Measurements from ENCODE around the gene ARFGAP1.

ARFGAP1 gene

DNA sequence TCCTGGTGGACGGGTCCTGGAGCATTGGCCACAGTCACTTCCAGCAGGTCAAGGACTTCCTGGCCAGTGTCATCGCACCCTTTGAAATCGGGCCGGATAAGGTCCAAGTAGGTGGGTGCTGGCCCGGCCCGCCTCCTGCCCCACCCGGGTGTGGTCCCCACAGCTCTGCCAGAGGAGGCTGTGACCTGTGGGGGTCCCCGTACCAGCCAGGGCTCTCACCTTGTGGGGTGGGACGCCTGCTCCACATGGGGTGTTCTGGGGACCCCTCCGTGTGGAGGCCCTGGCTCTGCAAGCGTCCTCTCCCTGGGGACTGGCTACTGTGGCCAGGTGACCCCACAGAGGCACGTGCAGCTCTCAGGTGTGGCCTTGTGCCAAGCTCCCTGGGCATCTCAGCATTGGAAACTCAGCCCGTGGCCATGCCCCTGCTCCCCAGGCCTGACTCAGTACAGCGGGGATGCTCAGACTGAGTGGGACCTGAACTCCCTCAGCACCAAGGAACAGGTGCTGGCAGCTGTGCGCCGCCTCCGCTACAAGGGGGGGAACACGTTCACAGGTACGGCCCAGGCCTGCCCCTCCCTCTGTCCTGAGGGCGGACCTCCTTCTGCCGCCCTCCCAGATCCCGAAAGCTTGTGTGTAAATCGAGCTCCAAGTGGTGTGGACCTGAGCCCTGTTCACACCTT lies 35.1 kb downstream of the ARFGAP1 start:
- no peak for DNase-seq (ENCODE audit: low read depth)

DNA sequence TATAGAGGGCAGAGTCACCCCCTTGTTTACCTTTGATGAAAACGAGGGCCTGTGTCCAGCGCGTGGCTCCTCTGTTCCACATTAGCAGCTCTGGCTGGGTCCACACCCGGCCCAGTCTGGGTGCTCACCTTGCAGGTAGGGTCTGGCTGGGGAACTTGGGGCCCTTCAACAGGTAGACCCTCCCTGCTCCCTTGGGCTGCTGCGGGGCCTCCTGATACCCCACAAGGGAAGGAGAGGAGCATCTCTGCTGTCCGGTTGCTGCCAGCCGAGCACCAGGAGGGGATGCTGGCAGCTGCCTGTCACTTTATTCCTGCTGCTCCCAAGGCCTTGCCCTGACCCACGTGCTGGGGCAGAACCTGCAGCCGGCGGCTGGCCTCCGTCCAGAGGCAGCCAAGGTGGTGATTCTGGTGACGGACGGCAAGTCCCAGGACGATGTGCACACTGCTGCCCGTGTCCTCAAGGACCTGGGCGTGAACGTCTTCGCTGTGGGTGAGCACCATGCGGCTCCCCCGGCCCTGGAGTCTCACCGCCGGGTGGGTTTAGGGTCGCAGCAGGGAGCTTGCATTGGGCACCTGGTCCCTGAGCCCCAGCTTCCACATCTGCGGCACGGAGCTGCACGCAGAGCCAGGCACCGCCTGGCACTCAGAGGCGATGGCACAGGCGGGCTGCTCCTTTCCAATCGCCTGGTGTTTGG lies 35.8 kb downstream of the ARFGAP1 start:
- no peak for DNase-seq (ENCODE audit: low read depth)

DNA sequence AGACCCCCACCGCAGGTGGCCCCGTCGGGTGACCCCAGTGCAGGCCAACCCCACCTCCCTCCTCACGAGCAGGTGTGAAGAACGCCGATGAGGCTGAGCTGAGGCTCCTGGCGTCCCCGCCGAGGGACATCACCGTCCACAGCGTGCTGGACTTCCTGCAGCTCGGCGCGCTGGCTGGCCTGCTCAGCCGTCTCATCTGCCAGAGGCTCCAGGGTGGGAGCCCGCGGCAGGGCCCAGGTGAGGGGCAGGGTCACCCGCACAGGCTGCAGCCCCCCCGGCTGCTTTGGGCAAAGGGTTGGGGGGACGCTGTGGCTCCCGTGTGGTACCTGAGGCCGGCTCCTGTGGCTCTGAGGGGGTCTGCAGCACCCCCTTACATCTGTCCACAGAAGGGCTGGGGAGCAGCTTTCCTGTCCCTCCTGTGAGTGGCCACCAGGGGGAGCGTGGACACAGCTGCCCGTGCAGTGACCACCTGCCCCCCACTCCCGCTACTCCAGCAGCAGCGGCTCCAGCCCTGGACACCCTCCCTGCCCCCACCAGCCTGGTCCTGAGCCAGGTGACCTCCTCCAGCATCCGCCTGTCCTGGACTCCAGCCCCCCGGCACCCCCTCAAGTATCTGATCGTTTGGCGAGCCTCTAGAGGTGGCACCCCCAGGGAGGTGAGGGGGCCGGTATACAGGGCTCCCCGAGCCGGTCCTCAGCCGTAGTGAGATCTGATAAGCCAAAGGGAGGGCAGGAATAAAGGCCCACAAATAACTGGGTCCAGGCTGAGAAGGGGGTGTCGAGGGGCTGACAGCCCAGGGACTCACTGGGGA lies 36.9 kb downstream of the ARFGAP1 start:
- no peak for DNase-seq (ENCODE audit: low read depth)

DNA sequence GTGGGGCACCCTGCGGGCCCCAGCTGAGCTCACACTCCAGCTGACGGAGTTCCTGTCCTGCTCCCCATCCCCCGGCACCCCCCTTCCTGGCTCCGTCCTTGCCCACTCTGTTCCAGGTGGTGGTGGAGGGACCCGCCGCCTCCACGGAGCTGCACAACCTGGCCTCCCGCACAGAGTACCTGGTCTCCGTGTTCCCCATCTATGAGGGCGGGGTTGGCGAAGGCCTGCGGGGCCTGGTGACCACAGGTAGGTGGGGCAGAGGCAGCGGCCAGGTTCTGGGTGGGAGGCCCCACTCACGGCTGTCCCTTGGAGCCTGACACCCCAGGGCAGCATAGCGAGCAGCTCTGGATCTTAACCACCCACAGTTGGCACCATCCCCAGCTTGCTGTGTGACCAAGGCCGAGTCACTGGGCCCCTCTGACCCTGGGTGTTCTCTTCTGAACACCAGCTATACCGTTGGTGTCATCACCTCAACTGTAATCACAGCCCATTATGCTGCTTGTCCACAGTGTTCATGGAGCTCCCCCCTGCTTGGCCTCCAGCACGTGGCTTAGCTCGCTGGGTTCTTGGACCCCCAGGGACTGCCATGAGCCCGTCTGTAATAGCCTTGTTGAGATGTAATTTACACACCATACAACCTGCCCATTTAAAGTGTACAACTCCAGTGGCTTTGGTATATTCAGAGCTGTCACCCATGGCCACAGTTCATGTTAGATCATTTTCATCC lies 37.8 kb downstream of the ARFGAP1 start:
- DNase-seq (ENCODE audit: low read depth): no peak

DNA sequence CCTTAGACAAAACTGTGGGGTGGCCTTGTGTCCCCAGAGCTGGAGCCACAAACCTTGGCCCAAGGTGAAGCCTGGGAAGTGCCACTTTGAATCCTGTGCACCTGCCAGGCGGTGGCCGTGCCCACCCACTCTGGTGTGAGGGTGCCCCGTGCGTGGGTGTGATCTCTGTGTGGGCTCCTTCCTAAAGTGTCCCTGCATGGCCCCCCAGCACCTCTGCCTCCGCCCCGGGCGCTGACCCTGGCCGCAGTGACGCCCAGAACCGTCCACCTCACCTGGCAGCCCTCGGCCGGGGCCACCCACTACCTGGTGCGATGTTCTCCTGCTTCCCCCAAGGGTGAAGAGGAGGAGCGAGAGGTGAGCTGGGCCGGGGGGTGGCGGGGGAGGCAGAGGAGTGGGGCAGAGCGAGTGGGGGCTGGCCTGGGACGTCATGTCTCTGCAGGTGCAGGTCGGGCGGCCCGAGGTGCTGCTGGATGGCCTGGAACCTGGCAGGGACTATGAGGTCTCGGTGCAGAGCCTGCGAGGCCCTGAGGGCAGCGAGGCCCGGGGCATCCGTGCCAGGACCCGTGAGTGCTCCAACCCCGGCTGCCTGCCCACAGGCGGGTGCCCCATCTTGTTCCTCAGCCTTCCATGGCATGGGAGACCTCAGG lies 38.7 kb downstream of the ARFGAP1 start:
- DNase-seq (ENCODE audit: low read depth): no peak

DNA sequence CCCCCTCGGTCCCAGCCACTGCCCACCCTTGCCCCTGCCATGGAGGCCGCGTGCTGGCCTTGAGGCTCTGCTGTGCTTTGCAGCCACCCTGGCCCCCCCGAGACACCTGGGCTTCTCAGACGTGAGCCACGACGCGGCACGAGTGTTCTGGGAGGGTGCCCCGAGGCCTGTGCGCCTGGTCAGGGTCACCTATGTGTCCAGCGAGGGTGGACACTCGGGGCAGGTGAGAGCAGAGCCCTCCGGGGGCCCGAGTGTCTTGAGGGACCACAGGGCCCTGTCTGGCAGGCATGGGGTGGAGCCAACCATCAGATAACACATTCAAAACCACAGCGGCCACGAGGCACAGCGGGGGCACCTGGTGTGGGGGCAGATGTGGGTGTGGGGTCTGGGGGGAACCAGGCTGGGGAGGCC lies 39.2 kb downstream of the ARFGAP1 start:
- DNase-seq (ENCODE audit: low read depth): no peak

DNA sequence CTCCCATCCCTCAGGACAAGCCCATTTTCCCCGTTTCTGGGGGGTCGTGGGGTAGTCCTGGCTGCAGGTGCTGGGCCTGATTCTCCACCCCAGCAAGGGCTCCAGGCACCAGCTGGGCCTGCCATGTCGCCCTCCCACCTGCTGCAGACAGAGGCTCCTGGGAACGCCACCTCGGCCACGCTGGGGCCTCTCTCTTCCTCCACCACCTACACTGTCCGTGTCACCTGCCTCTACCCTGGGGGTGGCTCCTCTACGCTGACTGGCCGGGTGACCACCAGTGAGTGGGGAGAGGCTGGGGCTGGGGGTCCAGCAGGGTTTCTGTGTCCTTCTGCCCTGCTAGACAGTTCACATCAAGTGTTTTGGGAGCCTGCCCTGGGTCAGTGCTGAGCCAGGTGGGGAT lies 39.7 kb downstream of the ARFGAP1 start:
- DNase-seq (ENCODE audit: low read depth): no peak

DNA sequence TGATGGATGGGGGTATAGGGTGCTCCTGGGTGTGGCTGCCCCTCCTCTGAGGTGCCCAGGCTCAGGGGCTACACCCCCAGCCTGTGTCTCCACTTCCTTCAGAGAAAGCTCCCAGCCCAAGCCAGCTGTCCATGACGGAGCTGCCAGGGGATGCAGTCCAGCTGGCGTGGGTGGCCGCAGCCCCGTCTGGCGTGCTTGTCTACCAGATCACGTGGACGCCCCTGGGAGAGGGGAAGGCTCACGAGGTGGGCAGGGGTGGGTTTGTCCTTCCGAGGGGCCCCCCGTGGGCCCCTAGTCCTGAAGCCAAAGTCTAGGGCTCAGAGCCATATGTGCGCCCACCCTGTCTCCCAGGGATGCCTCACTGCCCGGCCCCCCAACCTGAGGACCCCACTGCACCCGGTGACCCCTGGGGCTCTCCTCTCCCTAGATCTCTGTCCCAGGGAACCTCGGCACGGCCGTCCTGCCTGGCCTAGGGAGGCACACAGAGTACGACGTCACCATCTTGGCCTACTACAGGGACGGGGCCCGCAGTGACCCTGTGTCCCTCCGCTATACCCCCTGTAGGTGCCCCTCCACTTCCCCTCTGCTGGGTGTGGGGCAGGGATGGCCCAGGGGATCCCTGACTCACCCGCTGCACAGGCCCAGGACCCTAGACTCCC lies 40.2 kb downstream of the ARFGAP1 start:
- no peak for DNase-seq (ENCODE audit: low read depth)

DNA sequence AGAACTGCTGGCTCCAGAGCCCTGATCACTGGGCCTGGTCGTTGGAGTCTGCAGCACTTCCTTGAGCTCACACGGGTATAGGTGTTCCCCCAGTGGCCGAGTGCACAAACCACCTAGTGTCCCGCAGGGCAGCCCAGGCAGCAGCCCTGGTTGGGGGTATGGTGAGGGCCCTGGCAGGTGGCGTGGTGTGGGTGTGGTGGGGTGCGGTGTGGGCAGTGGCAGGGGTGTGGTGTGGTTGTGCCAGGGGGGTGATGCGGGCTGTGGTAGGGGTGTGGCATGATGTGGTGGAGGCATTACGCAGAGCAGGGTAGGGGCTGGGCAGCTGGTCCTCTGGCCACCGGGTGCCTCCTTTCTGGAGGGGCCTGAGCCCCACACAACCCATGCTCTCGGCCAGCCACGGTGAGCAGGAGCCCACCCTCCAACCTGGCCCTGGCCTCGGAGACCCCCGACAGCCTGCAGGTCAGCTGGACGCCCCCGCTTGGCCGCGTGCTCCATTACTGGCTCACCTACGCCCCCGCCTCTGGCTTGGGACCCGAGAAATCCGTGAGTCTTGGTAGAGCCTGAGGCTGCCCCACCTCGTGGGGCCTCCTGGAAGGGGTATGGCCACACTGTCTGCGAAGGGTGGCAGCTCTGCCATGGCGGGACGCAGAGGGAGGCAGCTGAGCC lies 40.9 kb downstream of the ARFGAP1 start:
- DNase-seq (ENCODE audit: low read depth): no peak

DNA sequence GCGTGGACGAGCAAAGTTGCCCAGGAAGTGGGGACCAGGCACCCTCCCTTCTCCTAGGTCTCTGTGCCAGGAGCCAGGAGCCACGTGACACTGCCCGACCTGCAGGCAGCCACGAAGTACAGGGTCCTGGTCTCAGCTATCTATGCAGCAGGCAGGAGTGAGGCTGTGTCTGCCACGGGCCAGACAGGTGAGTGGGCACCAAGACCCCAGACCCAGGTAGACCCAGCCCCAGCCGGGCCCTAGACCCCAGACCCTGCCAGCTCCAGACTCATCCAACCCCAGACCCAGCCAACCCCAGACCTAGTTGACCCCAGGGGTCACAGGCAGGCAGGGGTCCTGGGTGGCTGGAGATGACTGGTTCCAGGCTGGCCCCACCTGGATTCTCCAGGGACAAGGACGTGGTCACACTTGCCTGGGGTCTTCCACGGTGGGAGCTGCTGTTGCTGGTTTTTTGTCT lies 41.4 kb downstream of the ARFGAP1 start:
- no peak for DNase-seq (ENCODE audit: low read depth)

DNA sequence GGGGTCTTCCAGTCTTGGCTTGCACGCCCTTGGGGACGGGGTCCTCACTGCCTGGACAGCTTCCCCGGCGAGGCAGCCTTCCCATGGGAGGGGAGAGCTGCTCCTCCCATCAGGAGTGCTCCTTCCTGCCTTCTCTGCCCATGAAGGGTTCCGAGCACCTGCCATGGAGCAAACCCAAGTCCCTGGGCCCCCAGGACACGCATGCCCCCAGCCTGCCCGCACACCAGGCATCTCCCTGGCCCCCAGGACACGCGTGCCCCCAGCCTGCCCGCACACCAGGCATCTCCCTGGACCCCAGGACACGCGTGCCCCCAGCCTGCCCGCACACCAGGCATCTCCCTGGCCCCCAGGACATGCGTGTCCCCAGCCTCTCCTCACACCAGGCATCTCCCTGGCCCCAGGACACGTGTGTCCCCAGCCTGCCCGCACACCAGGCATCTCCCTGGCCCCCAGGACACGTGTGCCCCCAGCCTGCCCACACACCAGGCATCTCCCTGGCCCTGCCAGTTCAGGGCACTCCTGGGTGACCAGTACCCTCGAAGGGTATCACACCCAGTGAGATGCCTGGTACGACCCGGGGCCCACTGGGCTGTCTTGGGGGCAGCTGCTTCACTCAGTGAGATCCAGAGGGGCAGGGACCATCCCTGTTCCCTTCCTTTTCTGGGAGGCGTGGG lies 42.1 kb downstream of the ARFGAP1 start:
- DNase-seq (ENCODE audit: low read depth): no peak

DNA sequence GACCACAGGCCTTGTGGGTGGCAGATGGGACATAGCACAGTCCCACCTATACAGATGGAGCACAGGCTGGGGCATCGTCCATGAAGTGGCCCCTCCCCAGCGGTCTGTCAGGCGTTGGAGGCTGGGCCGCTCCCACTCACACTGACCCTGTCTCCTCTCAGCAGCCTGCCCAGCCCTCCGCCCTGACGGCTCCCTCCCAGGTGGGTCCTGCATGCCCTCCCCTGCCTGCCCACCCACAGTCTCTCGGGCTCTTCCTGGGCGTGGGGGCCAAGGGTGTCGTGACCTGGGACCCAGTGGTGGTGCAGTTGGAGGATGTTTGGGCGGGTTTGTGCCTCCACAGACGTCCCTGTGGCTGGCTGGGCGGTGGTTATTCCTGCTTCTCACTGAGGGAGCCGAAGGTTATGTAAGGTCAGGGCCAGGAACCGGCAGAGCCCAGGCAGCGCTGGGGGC lies 42.7 kb downstream of the ARFGAP1 start:
- no peak for DNase-seq (ENCODE audit: low read depth)

DNA sequence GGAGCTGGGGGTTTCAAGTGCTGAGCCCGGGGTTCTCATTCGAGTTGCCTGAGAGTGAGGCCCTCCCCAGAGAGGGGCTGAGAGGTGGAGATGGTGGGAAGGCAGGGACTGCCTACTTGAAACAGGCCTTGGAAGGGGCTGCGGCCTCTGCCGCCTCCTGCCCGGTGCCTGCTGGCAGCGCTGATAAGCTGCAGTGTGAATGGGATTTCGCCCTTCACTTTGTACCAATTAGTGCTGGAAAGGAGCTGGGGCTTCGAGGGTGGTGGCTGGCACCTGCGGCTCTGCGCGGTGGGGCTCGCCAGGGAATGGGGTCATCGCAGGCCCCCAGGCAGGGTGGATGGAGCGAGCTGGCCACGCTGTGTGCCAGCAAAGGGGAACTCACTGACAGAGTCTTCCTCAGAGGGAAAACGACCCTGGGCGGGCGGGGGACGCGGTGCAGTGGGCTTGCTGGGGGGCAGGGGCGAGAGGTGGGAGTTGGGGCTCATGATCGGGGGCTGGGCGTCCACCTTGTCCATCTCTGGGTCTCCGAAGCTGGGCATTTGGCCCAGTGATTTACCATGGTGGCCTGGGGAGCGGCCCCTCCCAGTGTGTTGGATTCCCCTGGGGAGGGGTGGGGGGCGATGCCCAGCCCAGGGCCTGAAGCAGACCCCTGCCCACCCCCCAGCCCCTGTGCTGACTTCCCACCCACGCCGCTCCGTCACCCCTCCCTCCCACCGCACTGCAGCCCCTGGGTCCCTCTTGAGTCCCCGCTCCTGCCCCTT lies 43.3 kb downstream of the ARFGAP1 start:
- DNase-seq (ENCODE audit: low read depth): no peak

DNA sequence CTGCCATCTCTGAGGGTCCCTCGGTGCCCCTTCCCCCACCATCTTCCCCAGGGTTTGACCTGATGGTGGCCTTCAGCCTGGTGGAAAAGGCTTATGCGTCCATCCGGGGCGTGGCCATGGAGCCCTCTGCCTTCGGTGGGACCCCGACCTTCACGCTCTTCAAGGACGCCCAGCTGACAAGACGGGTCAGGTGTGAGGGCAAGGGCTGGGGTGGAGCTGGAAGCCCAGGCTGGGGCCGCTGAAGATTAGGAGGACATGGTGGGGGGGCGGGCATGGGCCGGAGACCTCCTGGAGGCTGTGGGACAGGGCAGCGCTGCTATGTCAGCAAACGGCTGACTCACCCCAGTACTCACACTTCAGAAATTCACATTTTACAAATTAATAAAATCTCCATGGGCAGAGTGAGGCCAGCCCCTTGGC lies 43.9 kb downstream of the ARFGAP1 start:
- no peak for DNase-seq (ENCODE audit: low read depth)

DNA sequence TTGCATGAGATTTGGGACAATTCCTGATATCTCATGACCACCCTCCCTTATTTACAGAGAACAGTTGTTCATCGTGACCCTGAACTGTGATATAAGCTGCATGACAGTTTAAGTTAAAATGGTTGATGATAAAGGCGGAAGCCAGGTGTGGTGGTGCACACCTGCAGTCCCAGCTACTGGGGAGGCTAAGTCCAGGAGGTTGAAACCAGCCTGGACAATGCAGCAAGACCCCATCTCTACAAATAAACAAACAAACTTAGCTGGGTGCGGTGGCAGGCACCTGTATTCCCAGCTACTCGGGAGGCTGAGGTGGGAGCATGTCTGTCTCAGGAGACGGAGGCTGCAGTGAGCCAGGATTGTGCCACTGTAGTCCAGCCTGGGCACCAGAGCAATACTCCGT lies 44.4 kb downstream of the ARFGAP1 start:
- DNase-seq (ENCODE audit: low read depth): no peak

DNA sequence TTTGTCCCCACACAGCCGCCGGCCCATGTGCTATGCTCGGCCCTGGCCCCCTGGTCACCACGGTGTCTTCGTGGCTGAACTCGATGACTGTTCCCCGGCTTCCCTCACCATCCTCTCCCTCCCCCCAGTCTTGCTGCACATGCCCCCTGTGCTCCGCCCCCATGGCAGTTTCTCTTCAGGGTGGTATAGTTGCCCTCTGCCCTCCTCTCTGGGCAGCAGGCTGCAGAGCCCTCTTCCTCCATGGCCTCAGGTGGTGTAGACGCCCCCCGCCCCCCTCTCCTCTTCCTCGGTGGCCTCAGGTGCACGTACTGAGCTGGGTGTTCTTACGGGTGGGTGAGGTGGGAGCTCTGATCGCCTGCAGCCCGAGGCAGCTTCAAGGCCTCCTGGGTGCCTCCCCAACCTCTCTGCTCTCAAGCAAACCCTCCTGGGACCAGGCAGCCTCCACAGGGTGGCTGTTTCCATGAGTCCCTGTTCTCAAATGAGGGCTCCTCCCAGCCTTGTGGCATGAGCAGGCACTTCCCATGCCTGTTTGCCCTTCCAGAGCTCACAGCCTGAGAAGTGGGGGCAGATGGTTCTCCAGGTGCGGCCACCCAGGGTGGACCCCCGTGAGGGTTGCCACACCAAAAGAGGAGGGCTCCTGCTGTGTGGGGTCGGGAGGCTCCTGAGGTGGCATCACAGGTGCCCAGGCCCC lies 45.1 kb downstream of the ARFGAP1 start:
- no peak for DNase-seq (ENCODE audit: low read depth)

DNA sequence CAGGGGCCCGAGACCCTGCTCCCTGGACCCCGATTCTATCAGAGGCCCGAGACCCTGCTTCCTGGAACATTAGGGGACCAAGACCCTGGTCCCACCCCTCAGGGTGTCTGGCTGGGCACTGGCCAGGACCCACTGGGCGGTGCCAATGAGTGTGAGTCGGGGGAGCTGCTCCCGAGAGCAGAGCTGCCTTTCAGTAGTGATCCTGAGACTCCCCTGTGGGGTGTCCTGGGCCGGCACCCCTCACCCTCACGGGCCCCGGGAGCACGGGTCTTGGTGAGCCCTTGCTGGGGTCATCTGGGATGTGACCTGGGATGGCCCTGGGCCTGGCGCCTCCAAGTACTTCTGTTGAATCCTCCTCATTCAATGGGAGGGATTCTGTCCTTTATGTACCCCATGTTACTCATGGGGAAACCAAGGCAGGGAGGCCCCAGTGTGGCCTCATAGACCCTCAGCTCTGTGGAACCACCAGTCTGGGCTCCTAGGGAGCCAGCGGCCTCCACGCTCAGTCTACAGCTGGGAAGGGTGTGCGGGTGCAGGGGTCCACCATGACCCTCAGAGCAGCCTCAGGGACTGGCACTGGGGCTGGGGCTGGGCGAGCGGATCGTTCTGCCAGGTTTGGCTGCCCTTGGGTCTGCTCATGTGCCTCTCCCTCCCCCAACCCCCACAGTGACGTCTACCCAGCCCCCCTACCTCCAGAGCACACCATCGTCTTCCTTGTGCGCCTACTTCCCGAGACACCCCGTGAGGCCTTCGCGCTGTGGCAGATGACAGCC lies 46.0 kb downstream of the ARFGAP1 start:
- no peak for DNase-seq (ENCODE audit: low read depth)

All from stimulated activated CD8-positive, alpha-beta memory T cell treated with anti-CD3 and anti-CD28 coated beads, Interleukin-12 subunit alpha, Interleukin-12 subunit beta, amount 100 ng/mL, for 4 hours (primary cell).